MM.1S (cell line): ENCODE results near the gene DNASE2B.

Source experiments
- DNase-seq: peaks from one replicate; pipeline ENCODE4 v3.0.0-alpha.2; 2015
- H2AFZ ChIP-seq: fragments of 300-600 bp; sonication (generic); 2 replicates; pipeline ENCODE4 v1.6.0; 2016; ENCODE audit warnings: antibody characterized with exemption, low read length
- H3F3A ChIP-seq: fragments of 300-600 bp; sonication (generic); 2 replicates; pipeline ENCODE4 v1.6.1; 2016; ENCODE audit warnings: mild to moderate bottlenecking, antibody characterized with exemption, low read length, moderate library complexity, mixed read lengths; ENCODE audit not compliant: insufficient read depth
- H3K27ac ChIP-seq: fragments of 300-600 bp; sonication (generic); 2 replicates; pipeline ENCODE4 v1.5.1; 2016; ENCODE audit warnings: mild to moderate bottlenecking, low read length
- H3K27me3 ChIP-seq: fragments of 300-600 bp; sonication (generic); replicated peaks from 2 replicates; pipeline ENCODE4 v1.6.0; 2016; ENCODE audit warnings: low read length; ENCODE audit not compliant: insufficient read depth
- H3K36me3 ChIP-seq: fragments of 300-600 bp; sonication (generic); replicated peaks from 2 replicates; pipeline ENCODE4 v1.6.1; 2016; ENCODE audit warnings: mild to moderate bottlenecking, low read length, mixed read lengths; ENCODE audit not compliant: insufficient read depth
- H3K4me1 ChIP-seq: fragments of 300-600 bp; sonication (generic); 2 replicates; pipeline ENCODE4 v1.6.1; 2016; ENCODE audit warnings: low read length, mixed read lengths
- H3K4me2 ChIP-seq: fragments of 300-600 bp; sonication (generic); 2 replicates; pipeline ENCODE4 v1.6.0; 2016; ENCODE audit warnings: low read depth, low read length
- H3K4me3 ChIP-seq: fragments of 300-600 bp; sonication (generic); 2 replicates; pipeline ENCODE4 v1.5.1; 2016; ENCODE audit warnings: low read length, mixed read lengths
- H3K79me2 ChIP-seq: fragments of 300-600 bp; sonication (generic); 2 replicates; pipeline ENCODE4 v1.6.1; 2016; ENCODE audit warnings: mixed run types, low read length, mixed read lengths
- H3K9ac ChIP-seq: fragments of 300-600 bp; sonication (generic); 2 replicates; pipeline ENCODE4 v1.6.1; 2016; ENCODE audit warnings: low read length, mixed read lengths
- H3K9me2 ChIP-seq: fragments of 300-600 bp; sonication (generic); replicated peaks from 2 replicates; pipeline ENCODE4 v1.6.1; 2016; ENCODE audit warnings: mild to moderate bottlenecking, low read length, mixed read lengths; ENCODE audit not compliant: insufficient read depth
- H3K9me3 ChIP-seq: fragments of 300-600 bp; sonication (generic); replicated peaks from 2 replicates; pipeline ENCODE4 v1.6.1; 2016; ENCODE audit warnings: mild to moderate bottlenecking, low read length, mixed read lengths; ENCODE audit not compliant: insufficient read depth
- H4K20me1 ChIP-seq: fragments of 300-600 bp; sonication (generic); 2 replicates; pipeline ENCODE4 v1.6.1; 2016; ENCODE audit warnings: mild to moderate bottlenecking, low read length, moderate library complexity, mixed read lengths; ENCODE audit not compliant: insufficient read depth
- EZH2 ChIP-seq: fragments of 300-600 bp; sonication (generic); optimal IDR thresholded peaks from 2 replicates; pipeline ENCODE3; 2017; ENCODE audit warnings: low read depth, mild to moderate bottlenecking, antibody characterized with exemption, low read length, mixed read lengths
- EZH2phosphoT487 ChIP-seq: fragments of 300-600 bp; sonication (generic); IDR thresholded peaks from 2 replicates; pipeline ENCODE4 v1.6.1; 2018; ENCODE audit warnings: antibody characterized with exemption, low read length
- TF ChIP-seq, protein P1 (sequence below): fragments of 300-600 bp; sonication (generic); IDR thresholded peaks from 2 replicates; pipeline ENCODE4 v1.5.1; 2016; ENCODE audit warnings: antibody characterized with exemption, low read length, mixed read lengths

Gene DNASE2B

DNA sequence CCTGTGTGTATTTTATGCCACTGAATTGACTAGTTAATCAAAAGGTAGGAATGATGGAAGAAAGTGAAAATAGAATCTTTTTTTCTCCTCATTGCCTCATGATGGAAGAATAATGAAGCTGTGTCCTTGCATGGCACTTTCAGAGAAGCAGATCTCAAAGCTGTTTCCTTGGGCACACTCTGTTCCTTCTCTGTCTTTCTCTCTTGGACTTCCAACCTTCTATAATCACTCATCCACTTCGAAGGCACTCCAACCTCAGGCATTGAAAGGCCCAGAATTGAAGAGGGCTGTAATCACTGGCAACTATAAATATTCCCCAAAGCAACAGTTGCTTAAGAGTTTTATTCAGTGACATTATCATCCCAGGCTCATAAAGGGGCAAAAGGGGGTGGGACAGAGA lies 31.1 kb upstream of the DNASE2B start:
- no peak overlapping the region for H3K9ac ChIP-seq
- H3F3A ChIP-seq, result no peaks in the 10 kb centered on the region
- H2AFZ ChIP-seq, result no peak overlapping the region
- H3K27me3 ChIP-seq, result no peaks in the 10 kb centered on the region
- no peaks in the 10 kb centered on the region for H4K20me1 ChIP-seq
- H3K9me2 ChIP-seq, result no peaks in the 10 kb centered on the region
- H3K4me2 ChIP-seq, result no peak overlapping the region
- DNase-seq, result no peak
- H3K36me3 ChIP-seq, result no peaks in the 10 kb centered on the region
- no peak overlapping the region for H3K27ac ChIP-seq
- no peak overlapping the region for H3K4me3 ChIP-seq
- H3K4me1 ChIP-seq, result no peaks in the 10 kb centered on the region
- H3K79me2 ChIP-seq, result no peaks in the 10 kb centered on the region
- no peak for TF ChIP-seq EZH2phosphoT487
- TF ChIP-seq, protein P1, sequence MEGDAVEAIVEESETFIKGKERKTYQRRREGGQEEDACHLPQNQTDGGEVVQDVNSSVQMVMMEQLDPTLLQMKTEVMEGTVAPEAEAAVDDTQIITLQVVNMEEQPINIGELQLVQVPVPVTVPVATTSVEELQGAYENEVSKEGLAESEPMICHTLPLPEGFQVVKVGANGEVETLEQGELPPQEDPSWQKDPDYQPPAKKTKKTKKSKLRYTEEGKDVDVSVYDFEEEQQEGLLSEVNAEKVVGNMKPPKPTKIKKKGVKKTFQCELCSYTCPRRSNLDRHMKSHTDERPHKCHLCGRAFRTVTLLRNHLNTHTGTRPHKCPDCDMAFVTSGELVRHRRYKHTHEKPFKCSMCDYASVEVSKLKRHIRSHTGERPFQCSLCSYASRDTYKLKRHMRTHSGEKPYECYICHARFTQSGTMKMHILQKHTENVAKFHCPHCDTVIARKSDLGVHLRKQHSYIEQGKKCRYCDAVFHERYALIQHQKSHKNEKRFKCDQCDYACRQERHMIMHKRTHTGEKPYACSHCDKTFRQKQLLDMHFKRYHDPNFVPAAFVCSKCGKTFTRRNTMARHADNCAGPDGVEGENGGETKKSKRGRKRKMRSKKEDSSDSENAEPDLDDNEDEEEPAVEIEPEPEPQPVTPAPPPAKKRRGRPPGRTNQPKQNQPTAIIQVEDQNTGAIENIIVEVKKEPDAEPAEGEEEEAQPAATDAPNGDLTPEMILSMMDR, result no peak
- TF ChIP-seq EZH2, result no peak
- H3K9me3 ChIP-seq, result no peaks in the 10 kb centered on the region

DNA sequence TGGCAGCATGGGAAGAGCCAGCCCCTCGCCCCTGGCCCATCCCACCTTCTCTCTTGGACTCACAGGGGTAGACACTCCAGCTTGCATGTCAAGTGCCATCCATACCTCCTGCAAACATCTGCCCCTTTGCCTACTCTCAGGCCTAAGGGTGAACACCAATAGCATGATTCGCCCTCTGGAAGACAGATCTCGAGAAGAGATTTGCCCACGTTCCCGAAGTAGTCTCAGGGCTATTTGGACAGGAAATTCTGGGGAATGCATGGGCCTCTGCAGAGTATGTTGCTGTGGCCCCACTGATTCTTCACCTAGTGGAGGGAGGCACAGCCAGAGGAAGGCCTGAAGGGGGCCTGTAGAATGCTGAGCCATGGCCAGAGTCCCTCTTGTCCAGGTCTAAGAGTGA lies 29.8 kb upstream of the DNASE2B start:
- Histone ChIP-seq H4K20me1 (no peaks in the 10 kb centered on the region), H3K9me2 (no peaks in the 10 kb centered on the region), H3K4me2 (no peak overlapping the region), H2AFZ (no peak overlapping the region), H3K79me2 (no peaks in the 10 kb centered on the region), H3K9ac (no peak overlapping the region), H3K27me3 (no peaks in the 10 kb centered on the region), H3K4me3 (no peak overlapping the region), H3K9me3 (no peaks in the 10 kb centered on the region), H3K36me3 (no peaks in the 10 kb centered on the region), H3F3A (no peaks in the 10 kb centered on the region), H3K27ac (no peak overlapping the region), H3K4me1 (no peaks in the 10 kb centered on the region)
- DNase-seq, result no peak
- TF ChIP-seq, protein P1, result no peak
- no peak for TF ChIP-seq EZH2
- no peak for TF ChIP-seq EZH2phosphoT487

DNA sequence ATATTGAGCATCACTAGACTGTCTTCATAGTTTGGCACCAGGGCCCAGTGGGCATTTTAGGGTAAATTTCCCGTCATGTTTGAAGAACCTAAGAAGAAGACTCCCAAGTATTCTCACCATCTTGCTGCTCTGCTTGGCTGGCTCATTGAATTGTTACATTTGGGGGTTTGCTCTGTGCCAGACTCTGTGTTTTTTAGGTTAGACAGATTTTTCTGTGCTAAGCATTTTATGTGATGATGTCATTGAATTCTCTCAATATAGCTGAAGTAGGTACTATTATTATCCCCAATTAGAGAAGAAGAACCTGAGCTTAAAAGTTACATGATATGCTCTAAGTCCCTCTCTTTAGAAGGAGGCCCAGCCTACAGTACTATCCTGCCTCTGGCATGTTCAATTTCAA lies 28.0 kb upstream of the DNASE2B start:
- no peaks in the 10 kb centered on the region for H3K27me3 ChIP-seq
- no peaks in the 10 kb centered on the region for H3K9me3 ChIP-seq
- no peaks in the 10 kb centered on the region for H3K9me2 ChIP-seq
- no peak overlapping the region for H3K9ac ChIP-seq
- no peaks in the 10 kb centered on the region for H3F3A ChIP-seq
- no peak overlapping the region for H2AFZ ChIP-seq
- H3K36me3 ChIP-seq, result no peaks in the 10 kb centered on the region
- no peaks in the 10 kb centered on the region for H3K4me1 ChIP-seq
- H3K79me2 ChIP-seq, result no peaks in the 10 kb centered on the region
- no peaks in the 10 kb centered on the region for H4K20me1 ChIP-seq
- no peak overlapping the region for H3K4me3 ChIP-seq
- no peak overlapping the region for H3K4me2 ChIP-seq
- no peak for DNase-seq
- no peak overlapping the region for H3K27ac ChIP-seq
- TF ChIP-seq, protein P1, result no peak
- TF ChIP-seq EZH2 (no peak), EZH2phosphoT487 (no peak)
